SW 1271 (cell line): ENCODE measurements around the gene ISL2.

Experiments
- DNase-seq, 2 experiments: peaks; one replicate each; lab custom pipeline; 2025; lab: John Stamatoyannopoulos, UW

ISL2 gene

GRCh38 chr15:76377217-76377616, 40.6 kb downstream of the ISL2 start:
- DNase-seq, result no peak

- no peak for DNase-seq
These were observed 41.2 kb downstream of the ISL2 start for GRCh38 chr15:76377751-76378150.

DNA sequence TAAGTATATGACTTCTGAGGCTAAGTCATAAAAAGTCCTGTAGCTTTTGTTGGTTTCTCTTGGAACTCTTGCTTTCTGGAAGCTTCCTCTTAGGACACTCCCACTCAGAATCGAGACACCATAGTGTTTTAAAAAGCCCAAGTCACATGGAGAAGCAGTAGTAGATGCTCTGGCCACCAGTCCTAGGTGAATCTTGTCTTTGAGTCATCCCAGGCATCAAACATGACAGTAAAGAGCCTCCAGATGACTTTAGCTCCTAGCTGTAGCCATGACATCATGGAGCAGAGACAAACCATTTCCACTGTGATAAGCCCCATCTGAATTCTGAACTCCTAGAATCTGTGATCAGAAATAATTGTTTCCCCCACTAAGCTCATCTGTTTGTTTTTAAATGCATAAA, 42.1 kb downstream of the ISL2 start:
- DNase-seq, result no peak

DNA sequence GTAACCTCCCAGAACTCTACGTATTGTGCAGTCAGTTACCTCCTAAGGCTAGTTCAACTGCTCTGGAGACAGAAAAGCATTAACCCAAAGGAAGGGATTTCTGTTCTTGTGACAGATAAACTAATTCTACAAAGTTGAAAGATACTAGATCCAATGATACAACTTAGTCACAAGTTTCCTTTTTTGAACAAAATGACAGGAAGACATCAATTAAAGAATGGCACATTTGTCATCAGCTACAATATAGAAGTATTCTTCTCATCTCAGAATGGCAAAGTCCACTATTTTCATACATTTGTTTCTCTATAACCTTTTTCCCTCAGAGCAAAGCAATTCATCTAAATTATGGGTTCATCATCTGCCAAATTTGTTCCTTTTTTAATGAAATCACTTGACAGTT, 43.7 kb downstream of the ISL2 start:
- no peak for DNase-seq

- DNase-seq, result no peak
These were observed 44.8 kb downstream of the ISL2 start for GRCh38 chr15:76381366-76381765.

- DNase-seq, result no peak
These were observed 46.6 kb downstream of the ISL2 start for GRCh38 chr15:76382987-76383728.

DNA sequence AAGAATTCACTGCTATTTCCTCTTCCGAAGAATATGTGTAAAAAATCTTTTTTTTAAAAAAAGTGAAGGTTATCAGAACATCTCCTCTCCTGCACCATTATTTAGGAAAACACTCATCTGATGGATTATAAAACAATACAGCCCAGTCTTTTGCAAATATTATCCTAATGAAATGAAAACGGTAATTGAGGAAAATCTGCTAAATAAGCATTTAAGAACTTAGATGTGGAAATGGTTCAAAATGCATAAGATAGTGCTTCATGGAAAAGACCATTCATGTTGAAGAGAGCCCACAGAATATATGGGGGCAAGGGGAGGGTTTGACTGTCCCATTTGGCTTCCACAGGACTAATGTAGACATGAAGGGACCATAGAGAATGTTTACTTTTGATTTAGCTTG, 47.8 kb downstream of the ISL2 start:
- DNase-seq, result no peak

DNA sequence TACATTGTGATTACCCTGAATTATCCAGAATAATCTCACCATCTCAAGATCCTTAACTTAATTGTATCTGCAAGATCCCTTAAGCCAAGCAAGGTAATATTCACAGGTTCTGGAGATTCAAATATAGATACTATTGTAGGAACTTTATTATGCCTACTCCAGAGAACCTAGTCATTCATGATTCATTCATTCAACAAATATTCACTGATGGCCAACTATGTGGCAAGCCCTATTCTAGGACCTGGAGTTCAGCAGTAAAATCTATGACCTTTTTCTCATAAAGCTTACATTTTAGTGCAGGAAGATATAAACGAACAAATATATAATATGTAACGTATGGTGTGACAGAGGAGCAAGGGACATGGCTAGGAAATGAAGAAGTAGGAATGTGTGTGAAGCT, 49.6 kb downstream of the ISL2 start:
- no peak for DNase-seq

GRCh38 chr15:76386926-76387325, 50.4 kb downstream of the ISL2 start:
- no peak for DNase-seq

DNA sequence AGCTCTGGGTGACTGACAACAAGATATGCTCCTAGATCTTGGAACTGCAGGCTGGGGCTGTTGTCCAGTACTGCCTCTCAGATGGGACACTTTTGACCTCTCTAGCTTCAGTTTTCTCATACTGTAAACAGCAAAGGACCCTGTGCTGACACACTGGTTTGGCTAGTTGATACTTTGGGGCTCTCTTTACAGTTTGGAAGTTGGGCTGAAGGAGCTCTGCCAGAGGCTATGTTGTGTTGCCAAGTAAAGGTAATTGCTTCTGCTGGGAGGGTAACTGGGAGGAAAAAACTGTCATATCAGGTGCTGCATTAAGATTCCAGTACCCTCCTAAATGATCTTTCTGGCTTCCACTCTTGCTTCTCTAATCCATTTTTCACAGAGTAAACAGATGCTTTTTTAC, 54.0 kb downstream of the ISL2 start:
- no peak for DNase-seq

- DNase-seq, result no peak
These were observed 54.7 kb downstream of the ISL2 start for GRCh38 chr15:76391309-76391708.

- no peak for DNase-seq
These were observed 55.3 kb downstream of the ISL2 start for GRCh38 chr15:76391847-76392246.
